NCI-H2081 (cell line): ENCODE measurements around the gene VPS18.

Experiments used
- DNase-seq, 2 experiments: peaks; one replicate each; lab custom pipeline; 2025; lab: John Stamatoyannopoulos, UW

VPS18 gene

GRCh38 chr15:40869686-40870085, 24.6 kb upstream of the VPS18 start:
- no peak for DNase-seq

GRCh38 chr15:40870716-40871115, 23.5 kb upstream of the VPS18 start:
- no peak for DNase-seq

GRCh38 chr15:40871749-40872617, 22.3 kb upstream of the VPS18 start:
- DNase-seq, result no peak

DNA sequence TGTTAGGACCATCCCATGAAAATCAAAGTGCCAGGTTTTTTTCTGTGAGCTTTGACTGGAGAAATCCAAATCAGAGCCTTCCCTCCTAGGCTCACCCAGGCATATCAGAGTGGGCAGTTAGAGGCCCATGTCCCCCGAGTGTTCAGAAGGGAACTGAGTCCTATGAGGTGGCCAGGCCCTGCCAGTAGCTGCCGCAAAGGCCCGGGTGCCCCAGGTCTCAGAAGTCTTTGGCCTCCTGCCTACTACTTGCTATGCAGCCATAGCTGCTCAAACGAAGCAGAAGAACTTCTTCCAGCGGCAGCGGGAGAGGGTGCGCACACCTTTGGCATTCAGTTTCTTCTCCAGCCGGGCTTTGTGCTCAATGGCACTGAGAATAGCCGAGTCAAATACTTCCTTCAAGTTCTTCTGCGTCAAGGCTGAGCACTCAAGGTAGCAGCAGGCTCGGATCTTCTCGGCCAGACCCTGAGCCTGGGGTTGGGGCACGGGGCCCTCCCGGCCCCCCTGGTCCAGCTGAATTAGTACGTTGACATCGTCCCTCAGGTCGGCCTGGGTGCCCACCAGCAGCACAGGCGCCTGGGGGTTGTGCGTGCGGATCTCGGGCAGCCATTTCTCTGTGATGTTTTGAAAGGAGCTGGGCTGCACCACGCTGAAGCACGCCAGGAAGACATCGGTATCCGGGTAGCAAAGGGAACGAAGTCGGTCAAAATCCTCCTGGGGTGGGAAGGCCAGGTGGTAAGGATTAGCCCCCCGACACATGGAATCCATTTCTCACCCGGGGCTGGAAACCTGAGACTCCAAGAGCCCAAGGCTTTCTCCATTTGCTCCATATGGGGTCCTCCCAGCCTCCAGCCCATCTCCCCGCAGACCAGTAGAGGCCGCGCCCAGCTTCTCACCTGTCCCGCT, 21.2 kb upstream of the VPS18 start:
- DNase-seq, result no peak

GRCh38 chr15:40873694-40874561, 20.3 kb upstream of the VPS18 start, which contains the start of gene RHOV:
Gene RHOV, minus strand, starts transcription at chr15:40874234. Its CDS starts 95 bp downstream, at chr15:40874139.
- DNase-seq, result peak; percentile 75 to 79

DNA sequence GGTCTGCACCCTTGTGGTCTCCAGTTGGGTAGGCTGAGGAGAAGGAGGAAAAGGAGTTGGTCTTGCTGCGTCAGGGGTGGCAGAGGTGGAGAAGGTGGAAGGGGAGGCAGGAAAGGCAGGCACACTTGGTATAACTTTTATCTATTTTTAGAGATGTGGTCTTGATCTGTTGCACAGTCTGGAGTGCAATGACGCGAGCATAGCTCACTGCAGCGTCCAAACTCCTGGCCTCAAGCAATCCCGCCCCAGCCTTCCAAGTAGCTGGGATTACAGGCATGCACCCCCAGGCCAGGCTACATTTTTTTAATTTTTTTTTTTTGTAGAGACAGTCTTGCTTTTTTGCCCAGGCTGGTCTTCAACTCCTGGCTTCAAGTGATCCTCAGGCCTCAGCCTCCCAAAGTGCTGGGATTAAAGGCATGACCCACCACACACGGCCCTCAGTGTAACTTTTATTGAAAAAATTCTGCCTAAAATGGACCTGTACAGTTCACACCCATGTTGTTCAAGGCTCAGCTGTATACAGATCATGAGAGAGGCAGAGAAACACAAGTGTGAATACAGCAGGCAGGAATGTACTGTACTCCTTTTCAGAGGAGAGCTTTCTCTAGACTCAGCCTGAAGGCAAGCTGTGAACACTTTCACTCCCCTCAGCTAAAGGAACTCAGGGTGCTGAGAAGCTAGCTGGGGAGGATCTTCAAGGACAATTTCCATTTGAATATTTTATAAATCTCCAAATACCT, 18.1 kb upstream of the VPS18 start:
- no peak for DNase-seq

DNA sequence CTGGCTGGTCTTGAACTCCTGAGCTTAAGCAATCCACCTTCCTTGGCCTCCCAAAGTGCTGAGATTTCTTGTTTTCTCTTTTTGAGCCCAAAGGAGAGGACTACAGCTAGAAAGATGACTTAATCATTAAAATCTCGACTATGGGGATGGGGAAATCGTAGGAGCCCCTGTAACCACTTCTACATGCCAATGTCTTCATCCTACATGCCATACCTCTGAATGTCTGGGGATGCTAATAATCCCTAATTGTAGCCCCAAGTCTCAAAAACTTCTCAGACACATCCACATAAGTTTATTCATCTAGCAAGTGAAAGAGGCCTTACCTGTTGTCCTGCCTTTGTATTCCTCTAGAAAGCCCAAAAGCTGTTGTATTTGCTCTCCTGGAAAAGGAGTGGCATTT, 16.6 kb upstream of the VPS18 start:
- no peak for DNase-seq

GRCh38 chr15:40878785-40879184, 15.5 kb upstream of the VPS18 start:
- DNase-seq, result no peak

GRCh38 chr15:40879609-40880008, 14.6 kb upstream of the VPS18 start:
- DNase-seq, result no peak

DNA sequence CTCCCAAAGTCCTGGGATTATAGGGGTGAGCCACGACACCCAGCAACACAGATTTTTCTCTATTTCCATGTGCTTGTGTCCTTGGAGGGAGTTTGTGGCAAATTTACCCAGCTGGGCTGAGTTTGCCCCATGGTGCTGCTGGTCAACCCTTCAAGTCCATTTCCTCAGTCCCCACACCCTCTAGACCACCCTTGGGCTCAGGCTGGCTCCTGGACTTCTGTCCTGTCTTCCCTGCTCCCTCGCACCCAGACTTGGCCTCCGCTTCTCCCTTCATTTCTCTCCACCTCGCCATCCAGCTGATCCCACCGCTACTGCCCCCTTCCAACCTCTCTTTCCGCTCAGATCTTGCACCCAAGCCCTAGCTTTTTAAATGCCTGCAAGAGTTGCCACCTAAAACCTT, 12.9 kb upstream of the VPS18 start:
- no peak for DNase-seq

DNA sequence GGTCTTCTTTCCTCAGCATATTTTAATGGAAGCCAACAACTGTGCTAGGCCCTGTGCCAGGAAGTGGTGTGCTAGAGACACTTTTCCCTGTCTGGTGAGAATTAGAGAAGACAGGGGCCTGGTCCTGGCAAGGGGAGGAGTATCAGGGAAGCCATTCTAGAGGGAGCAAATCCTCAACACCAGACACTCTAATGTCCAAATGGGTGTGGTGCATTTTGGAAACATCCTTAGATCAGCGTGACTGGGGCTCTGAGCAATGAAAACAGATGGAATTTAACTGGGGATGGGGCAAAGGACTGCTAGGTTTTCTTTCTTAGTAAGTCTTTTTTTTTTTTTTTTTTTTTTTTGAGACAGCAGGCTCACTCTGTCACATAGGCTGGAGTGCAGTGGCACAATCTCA, 7.7 kb upstream of the VPS18 start:
- DNase-seq, result no peak

GRCh38 chr15:40889112-40889511, 5.1 kb upstream of the VPS18 start:
- no peak for DNase-seq

- no peak for DNase-seq
Measured at GRCh38 chr15:40891138-40891537, 3.1 kb upstream of the VPS18 start.

DNA sequence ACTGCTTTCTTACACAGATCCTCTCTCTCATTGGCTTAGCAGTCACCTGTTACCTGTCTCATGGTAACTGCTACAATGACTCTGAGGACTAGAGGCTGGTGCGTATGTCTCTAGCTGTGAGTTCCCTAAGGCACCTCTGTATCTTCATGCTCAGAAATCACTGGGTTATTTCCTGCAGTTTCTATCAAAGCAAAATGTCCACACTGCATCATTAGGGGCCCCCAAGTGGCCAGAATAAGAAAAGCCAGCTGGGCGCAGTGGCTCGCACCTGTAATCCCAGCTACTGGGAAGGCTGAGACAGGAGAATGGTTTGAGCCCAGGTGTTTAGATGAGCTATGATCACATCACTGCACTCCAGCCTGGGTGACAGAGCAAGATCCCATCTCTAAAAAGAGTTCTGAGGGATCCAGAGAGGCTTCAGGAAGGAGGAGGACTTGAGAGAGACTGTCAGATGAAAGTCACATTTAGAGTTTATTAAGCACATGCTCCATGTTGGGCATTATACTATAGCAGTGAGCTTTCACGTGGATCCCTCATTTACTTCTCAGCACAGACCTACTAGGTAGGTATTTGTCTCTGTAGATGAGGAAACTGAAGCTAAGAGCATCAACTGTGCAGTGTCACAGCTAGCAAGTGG, 2.3 kb upstream of the VPS18 start:
- DNase-seq, result peak; percentile 75 to 78

GRCh38 chr15:40892447-40893012, 1.7 kb upstream of the VPS18 start:
- no peak for DNase-seq

DNA sequence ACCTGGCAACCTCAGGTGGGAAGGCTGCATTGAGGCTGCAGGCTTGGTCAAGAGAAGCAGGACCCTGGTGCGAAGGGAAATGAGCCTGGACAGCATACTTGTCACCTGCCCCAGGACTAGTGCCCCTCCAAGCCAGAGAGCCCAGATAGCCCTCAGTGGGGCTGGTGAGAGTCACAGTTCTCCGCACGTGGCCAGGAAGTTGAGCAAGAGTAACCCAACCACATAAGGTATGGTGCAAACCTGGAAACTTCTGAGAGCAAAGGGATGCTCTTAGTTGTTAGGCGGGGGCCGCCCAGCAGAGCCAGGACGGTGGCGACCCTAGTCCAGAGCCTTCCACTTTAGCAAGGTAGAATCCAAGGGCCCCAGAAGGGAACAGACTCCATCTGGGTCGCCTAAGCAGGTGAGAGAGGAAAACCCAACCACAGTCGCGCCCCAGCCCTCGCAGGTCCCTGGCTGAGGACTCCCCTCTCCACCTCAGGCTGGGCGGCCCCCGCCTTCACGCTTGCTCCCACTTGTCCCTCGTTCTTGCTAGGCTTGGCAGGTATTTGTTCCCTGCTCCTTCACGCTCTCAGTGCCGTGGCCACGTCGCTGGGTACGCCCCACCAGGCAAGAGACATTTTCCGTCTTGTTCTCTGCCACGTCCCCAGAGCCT, 1.1 kb upstream of the VPS18 start:
- no peak for DNase-seq

DNA sequence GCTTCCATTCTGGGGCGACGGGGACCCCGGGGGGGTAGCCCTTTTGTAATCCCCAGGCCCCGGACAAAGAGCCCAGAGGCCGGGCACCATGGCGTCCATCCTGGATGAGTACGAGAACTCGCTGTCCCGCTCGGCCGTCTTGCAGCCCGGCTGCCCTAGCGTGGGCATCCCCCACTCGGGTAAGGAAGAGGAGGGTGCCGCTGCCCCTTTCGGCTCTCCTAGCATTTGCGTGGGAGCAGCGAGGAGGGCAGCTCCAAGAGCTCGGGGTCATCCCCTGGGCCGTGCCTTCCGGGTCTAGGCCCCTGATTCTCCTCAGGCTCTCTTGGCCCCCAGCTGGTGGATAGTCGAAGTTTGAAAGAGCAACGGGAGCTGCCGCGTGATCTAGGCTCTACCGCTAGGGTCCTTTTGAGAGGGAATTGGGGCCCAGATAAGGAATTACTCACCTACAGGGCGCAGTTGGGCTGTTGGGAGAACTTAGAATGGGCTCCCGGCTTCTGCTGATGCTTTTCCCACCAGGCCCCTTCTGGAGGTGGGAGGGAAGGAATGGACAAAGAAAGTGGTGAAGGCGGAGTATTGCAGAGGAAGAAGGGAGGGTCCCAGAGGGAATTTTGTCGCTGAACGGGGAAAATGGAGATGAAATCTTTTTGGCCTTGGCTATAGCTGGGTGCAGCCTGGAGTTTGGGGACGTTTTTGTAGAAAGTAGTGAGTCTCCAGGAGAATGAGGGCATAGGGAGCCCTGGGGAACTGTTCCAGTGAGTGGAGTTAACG, 615 bp downstream of the VPS18 start:
- DNase-seq, result peak; percentile 20 to 25

DNA sequence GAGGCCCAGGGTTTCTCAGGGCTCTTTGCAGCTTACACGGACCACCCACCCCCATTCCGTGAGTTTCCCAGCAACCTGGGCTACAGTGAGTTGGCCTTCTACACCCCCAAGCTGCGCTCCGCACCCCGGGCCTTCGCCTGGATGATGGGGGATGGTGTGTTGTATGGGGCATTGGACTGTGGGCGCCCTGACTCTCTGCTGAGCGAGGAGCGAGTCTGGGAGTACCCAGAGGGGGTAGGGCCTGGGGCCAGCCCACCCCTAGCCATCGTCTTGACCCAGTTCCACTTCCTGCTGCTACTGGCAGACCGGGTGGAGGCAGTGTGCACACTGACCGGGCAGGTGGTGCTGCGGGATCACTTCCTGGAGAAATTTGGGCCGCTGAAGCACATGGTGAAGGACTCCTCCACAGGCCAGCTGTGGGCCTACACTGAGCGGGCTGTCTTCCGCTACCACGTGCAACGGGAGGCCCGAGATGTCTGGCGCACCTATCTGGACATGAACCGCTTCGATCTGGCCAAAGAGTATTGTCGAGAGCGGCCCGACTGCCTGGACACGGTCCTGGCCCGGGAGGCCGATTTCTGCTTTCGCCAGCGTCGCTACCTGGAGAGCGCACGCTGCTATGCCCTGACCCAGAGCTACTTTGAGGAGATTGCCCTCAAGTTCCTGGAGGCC, 5.4 kb downstream of the VPS18 start:
- DNase-seq, result no peak
